Caco-2 (cell line): Measurements from ENCODE around the gene STK24. TPM values are rescaled to one million over a fixed set of nuclear protein-coding genes. Genes with fewer than 3 reads are reported as not detected.

Source experiments
- BruUV-seq: library from RNA; stranded (reverse); fragments of 400-500 nt; replicated peaks from 2 replicates; lab custom pipeline; 2021; lab: Mats Ljungman, UMichigan
- CTCF ChIA-PET: fragments of 300-600 bp; sonication (Branson Sonifier 250); formaldehyde crosslinking; loops from one replicate; lab custom pipeline; 2022; ENCODE audit warnings: antibody characterized with exemption; lab: Charles Lee
- POLR2A ChIA-PET: fragments of 300-600 bp; sonication (Branson Sonifier 250); formaldehyde crosslinking; loops from one replicate; lab custom pipeline; 2022; ENCODE audit warnings: antibody characterized with exemption; lab: Charles Lee
- DNase-seq, 2 experiments: peaks; one replicate each; pipeline versions ENCODE4 v3.0.0 to v3.0.0-alpha.2; 2020 to 2022
- H3K27me3 ChIP-seq: replicated peaks from 2 replicates; pipeline ENCODE4 v1.6.0; 2011; ENCODE audit warnings: low read length; ENCODE audit not compliant: control insufficient read depth, insufficient read depth
- H3K36me3 ChIP-seq: 2 replicates; pipeline ENCODE4 v1.5.1; 2011; ENCODE audit warnings: low read length; ENCODE audit not compliant: control insufficient read depth, insufficient read depth
- H3K4me1 ChIP-seq: fragments of 250-450 bp; sonication (Bioruptor Pico); 2 replicates; pipeline ENCODE4 v1.5.1; 2020; ENCODE audit warnings: mild to moderate bottlenecking
- H3K4me3 ChIP-seq: 2 replicates; pipeline ENCODE4 v1.5.1; 2011; ENCODE audit warnings: low read depth, mild to moderate bottlenecking, control low read depth, low read length
- H3K9me3 ChIP-seq: fragments of 250-450 bp; sonication (Bioruptor Pico); 2 replicates; pipeline ENCODE4 v1.5.1; 2020; ENCODE audit warnings: mild to moderate bottlenecking, moderate library complexity
- H3K27ac Mint-ChIP-seq: one replicate; pipeline ENCODE4 v1.8.0; 2022; ENCODE audit warnings: mixed read lengths; ENCODE audit not compliant: unreplicated experiment
- H3K27me3 Mint-ChIP-seq: one replicate; pipeline ENCODE4 v1.8.0; 2022; ENCODE audit warnings: mixed read lengths; ENCODE audit not compliant: insufficient read depth, unreplicated experiment
- H3K36me3 Mint-ChIP-seq: one replicate; pipeline ENCODE4 v1.8.0; 2022; ENCODE audit warnings: mild to moderate bottlenecking, mixed read lengths; ENCODE audit not compliant: insufficient read depth, unreplicated experiment
- H3K4me1 Mint-ChIP-seq: one replicate; pipeline ENCODE4 v1.8.0; 2022; ENCODE audit warnings: low read depth, mixed read lengths; ENCODE audit not compliant: unreplicated experiment
- H3K4me3 Mint-ChIP-seq: one replicate; pipeline ENCODE4 v1.8.0; 2022; ENCODE audit warnings: mild to moderate bottlenecking, moderate library complexity, mixed read lengths; ENCODE audit not compliant: unreplicated experiment
- H3K9me3 Mint-ChIP-seq: one replicate; pipeline ENCODE4 v1.8.0; 2022; ENCODE audit warnings: mixed read lengths; ENCODE audit not compliant: unreplicated experiment
- intact Hi-C: fragments of 100-400 bp; cut with micrococcal nuclease; formaldehyde crosslinking; loops from one replicate; pipeline ENCODE4 v1.10.0; 2022; ENCODE audit not compliant: unreplicated experiment
- total RNA-seq: library from RNA; stranded (reverse); gene quantifications from 2 replicates; pipeline ENCODE4 v1.2.3, GENCODE V29; 2022
- TF ChIP-seq, protein P1 (sequence below), 2 experiments: fragments of 200-600 bp in 1 of 2; IDR thresholded peaks; 1 replicate in 1 of 2; 2 replicates in 1 of 2; pipeline versions ENCODE4 v1.5.1 to v1.8.0; 2011 to 2022; ENCODE audit warnings: antibody characterized with exemption in 1 of 2, control low read depth in 1 of 2, inconsistent platforms in 1 of 2, low read depth in 1 of 2, low read length in 1 of 2, mild to moderate bottlenecking in 1 of 2, moderate library complexity in 1 of 2; ENCODE audit not compliant: insufficient read depth in 1 of 2, severe bottlenecking in 1 of 2, unreplicated experiment in 1 of 2

Gene STK24
- total RNA-seq, 1 experiment from 2014 or later = 253 TPM

DNA sequence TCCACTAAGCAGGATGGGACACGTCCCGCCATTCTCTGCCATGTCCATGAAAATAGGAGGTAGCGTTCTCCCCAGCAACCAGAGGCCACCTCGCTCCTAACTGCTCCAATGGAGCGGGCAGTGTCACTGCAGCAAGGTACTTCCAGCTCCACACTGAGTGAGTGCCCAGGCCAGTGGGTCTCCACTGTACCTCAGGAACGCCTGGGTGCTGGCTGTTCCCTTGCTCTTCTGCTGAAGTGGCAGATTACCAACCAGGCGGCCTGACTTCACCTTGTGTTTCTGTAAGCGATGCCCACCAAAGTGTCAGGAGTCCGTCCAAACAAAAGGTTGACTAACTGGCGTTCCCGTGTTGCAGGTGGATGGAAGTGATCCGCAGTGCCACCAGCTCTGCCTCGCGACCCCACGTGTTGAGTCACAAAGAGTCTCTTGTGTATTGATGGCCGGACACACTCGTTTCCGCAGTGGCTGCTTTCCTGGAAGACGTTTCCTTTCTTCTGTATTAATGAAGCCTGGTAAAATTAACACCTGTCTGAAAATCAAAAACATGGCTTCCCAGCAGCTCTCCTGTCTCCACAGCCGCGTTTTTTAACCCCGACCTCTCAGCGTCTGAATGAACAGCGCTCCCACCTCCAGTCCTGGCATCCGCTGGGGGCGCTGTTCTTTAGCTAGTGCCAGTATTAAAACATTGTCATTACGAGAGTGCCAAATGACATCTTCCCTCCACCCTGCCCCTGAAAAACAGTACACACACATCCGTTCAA is 128.8 kb downstream of the STK24 start:
- DNase-seq = no peak
- H3K36me3 Mint-ChIP-seq = peaks cover 100% of the 10 kb centered on the region
- H3K4me3 ChIP-seq = no peak overlapping the region
- POLR2A ChIA-PET = no interaction called here
- no TSS peak for BruUV-seq
- H3K9me3 Mint-ChIP-seq = no peaks in the 10 kb centered on the region
- TF ChIP-seq, protein P1, sequence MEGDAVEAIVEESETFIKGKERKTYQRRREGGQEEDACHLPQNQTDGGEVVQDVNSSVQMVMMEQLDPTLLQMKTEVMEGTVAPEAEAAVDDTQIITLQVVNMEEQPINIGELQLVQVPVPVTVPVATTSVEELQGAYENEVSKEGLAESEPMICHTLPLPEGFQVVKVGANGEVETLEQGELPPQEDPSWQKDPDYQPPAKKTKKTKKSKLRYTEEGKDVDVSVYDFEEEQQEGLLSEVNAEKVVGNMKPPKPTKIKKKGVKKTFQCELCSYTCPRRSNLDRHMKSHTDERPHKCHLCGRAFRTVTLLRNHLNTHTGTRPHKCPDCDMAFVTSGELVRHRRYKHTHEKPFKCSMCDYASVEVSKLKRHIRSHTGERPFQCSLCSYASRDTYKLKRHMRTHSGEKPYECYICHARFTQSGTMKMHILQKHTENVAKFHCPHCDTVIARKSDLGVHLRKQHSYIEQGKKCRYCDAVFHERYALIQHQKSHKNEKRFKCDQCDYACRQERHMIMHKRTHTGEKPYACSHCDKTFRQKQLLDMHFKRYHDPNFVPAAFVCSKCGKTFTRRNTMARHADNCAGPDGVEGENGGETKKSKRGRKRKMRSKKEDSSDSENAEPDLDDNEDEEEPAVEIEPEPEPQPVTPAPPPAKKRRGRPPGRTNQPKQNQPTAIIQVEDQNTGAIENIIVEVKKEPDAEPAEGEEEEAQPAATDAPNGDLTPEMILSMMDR (IDR thresholded peaks at IDR 0.05; ENCODE audit: insufficient read depth in 1 of 2, low read depth in 1 of 2, low read length in 1 of 2, severe bottlenecking in 1 of 2, unreplicated experiment in 1 of 2) = peak; percentile 22 to 26
- H3K27me3 Mint-ChIP-seq = no peaks in the 10 kb centered on the region
- intact Hi-C loops = loop anchor here (5.0 kb wide), 2 partner anchors 416 to 596 kb away; no protein-coding TSS in a partner anchor
- H3K36me3 ChIP-seq = peaks cover 5% of the 10 kb centered on the region
- no peaks in the 10 kb centered on the region for H3K4me1 ChIP-seq
- no peaks in the 10 kb centered on the region for H3K9me3 ChIP-seq
- peaks cover 25% of the 10 kb centered on the region for H3K4me1 Mint-ChIP-seq
- peak overlapping the region; percentile 33 for H3K27ac Mint-ChIP-seq
- no peaks in the 10 kb centered on the region for H3K27me3 ChIP-seq
- CTCF ChIA-PET = interaction anchor here (0.6 kb wide), 1 partner anchor 394 kb away, joined by 3 read pairs; no protein-coding TSS in a partner anchor
- no peak overlapping the region for H3K4me3 Mint-ChIP-seq

DNA sequence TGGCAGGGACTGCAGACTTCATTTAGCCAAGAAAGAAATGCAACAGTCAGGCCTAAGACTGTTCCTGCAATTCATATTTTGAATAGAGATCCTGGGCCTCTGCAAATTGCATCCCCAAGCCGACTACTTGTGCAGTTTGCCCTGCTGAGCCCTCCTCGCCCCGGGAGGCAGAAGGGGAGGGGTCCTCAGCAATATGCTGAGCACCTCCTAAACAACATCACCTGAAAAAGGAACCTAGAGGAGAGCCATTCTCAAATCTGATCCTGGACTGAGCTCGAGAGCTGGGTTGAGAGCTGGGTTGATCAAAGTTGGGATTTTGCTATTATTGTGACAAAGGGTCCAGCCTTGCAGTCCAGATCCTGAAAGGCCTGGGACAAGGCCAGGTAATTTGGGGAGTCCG is 129.8 kb downstream of the STK24 start:
- TF ChIP-seq, protein P1 (IDR thresholded peaks at IDR 0.05; ENCODE audit: insufficient read depth in 1 of 2, low read depth in 1 of 2, low read length in 1 of 2, severe bottlenecking in 1 of 2, unreplicated experiment in 1 of 2) = no peak
- BruUV-seq = no TSS peak
- H3K27ac Mint-ChIP-seq = peak overlapping the region; percentile 77

DNA sequence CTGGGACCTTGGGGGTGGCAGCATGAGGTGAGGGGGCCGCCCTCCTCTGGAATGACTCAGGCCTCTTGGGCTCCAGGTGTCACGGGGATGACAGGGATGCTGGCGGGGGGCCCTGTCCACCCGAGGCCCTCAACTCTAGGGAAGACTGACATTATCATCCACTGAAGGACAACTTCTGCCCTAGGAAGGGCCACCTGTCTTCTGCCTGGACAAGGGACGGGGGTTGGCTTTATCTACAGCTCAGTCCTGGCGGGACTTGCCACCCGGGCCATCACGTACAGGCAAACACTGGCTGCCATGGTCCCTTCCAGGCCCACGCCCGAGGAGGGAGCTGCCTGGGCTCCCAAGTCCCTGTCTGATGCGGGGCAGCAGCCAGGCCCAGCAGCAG is 130.7 kb downstream of the STK24 start:
- CTCF ChIA-PET = interaction anchor here (1.0 to 2.8 kb wide), 4 partner anchors 204 to 239 kb away, joined by 3 to 17 read pairs (median 9); no protein-coding TSS in a partner anchor

More for the DNA sequence above, 129.8 kb downstream of the STK24 start:
- peak overlapping the region; percentile 8 for H3K4me3 Mint-ChIP-seq
- no peaks in the 10 kb centered on the region for H3K27me3 ChIP-seq
- no peaks in the 10 kb centered on the region for H3K9me3 ChIP-seq
- intact Hi-C loops = loop anchor here (5.0 kb wide), 2 partner anchors 415 to 595 kb away; no protein-coding TSS in a partner anchor
- CTCF ChIA-PET = interaction anchor here (2.8 kb wide), 1 partner anchor 226 kb away, joined by 17 read pairs; no protein-coding TSS in a partner anchor
- H3K36me3 ChIP-seq = peaks cover 5% of the 10 kb centered on the region
- peaks cover 24% of the 10 kb centered on the region for H3K4me1 Mint-ChIP-seq
- H3K27me3 Mint-ChIP-seq = no peaks in the 10 kb centered on the region
- no peaks in the 10 kb centered on the region for H3K9me3 Mint-ChIP-seq
- H3K36me3 Mint-ChIP-seq = peaks cover 100% of the 10 kb centered on the region
- no peaks in the 10 kb centered on the region for H3K4me1 ChIP-seq
- H3K4me3 ChIP-seq = no peak overlapping the region
- DNase-seq = no peak
- POLR2A ChIA-PET = no interaction called here

More for the DNA sequence above, 130.7 kb downstream of the STK24 start:
- Histone ChIP-seq H3K36me3 (peaks cover 6% of the 10 kb centered on the region), H3K27me3 (no peaks in the 10 kb centered on the region), H3K4me1 (no peaks in the 10 kb centered on the region), H3K4me3 (no peak overlapping the region), H3K9me3 (no peaks in the 10 kb centered on the region)
- intact Hi-C loops = loop anchor here (5.0 kb wide), 2 partner anchors 414 to 594 kb away; no protein-coding TSS in a partner anchor
- no peak overlapping the region for H3K4me3 Mint-ChIP-seq
- peaks cover 100% of the 10 kb centered on the region for H3K36me3 Mint-ChIP-seq
- no peaks in the 10 kb centered on the region for H3K9me3 Mint-ChIP-seq
- POLR2A ChIA-PET = no interaction called here
- TF ChIP-seq, protein P1 (IDR thresholded peaks at IDR 0.05; ENCODE audit: insufficient read depth in 1 of 2, low read depth in 1 of 2, low read length in 1 of 2, severe bottlenecking in 1 of 2, unreplicated experiment in 1 of 2) = no peak
- no TSS peak for BruUV-seq
- peaks cover 15% of the 10 kb centered on the region for H3K4me1 Mint-ChIP-seq
- DNase-seq = no peak
- peak overlapping the region; percentile 77 for H3K27ac Mint-ChIP-seq
- no peaks in the 10 kb centered on the region for H3K27me3 Mint-ChIP-seq
